ENCODE measurements around the gene SNAP47.

SNAP47 gene

DNA sequence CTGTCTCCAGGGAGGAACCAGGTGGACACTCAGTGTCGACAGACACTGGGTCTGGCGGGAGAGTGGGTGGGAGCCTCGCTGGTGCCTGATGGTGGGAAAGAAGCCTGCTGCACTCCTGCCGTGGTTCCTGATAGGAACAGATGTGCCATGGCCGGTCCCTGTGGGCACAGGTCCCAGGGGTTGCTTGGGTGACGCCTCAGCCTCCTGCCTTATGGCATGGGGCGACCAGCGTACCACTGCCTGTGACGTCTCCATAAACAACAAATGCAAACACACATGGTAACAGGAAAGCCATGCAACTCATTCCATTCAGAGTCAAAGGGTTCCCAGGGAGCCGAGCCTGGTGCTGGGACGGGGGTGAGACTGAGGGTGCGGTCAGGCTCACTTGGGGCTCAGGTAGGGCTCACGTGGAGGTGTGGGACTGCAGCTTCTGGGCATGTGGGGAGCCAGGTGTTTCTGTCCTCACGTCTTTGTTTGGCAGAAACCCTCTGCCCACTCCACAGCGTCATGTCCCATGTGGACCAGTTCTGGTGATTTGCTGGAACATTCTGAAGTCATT is 34.8 kb downstream of the SNAP47 start:
- DNase-seq, result no peak

DNA sequence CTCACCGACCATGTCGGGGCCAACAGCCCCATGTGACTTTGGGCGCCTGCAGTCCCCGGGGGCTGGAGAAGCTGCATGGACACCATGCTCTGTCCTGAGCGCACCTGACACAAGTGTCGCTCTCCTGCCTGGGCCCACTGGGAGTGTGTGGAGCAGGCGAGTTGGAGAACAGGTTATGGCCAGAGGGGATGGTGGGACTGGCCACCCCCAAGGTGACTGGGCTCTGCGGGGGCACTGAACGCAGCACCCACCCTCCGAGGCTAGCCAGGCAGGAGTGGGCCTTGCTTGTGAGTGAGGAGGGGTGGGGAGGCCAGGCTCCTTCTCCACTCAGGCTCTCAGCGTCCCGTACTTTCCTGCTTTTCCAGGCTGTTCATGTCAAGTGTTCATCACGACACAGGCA is 35.6 kb downstream of the SNAP47 start:
- DNase-seq, result no peak

DNA sequence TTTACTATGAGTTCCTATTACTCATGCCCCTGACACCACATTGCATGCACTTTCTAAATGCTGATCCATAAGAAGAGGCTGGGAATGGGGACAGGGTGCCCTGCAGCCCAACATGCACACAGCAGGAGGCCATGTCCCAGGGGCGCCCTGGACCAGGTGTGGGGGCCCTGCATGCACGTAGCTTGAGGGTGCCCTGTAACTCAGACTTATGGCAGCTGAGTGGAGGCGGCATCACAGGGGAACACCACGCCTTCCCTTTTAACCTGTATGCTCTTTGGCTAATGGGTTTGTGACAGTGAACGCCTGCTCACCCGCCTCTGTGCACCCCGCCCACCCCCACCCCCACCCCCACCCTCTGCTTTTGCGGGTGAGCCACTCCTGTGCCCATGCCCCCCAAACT is 36.1 kb downstream of the SNAP47 start:
- no peak for DNase-seq

DNA sequence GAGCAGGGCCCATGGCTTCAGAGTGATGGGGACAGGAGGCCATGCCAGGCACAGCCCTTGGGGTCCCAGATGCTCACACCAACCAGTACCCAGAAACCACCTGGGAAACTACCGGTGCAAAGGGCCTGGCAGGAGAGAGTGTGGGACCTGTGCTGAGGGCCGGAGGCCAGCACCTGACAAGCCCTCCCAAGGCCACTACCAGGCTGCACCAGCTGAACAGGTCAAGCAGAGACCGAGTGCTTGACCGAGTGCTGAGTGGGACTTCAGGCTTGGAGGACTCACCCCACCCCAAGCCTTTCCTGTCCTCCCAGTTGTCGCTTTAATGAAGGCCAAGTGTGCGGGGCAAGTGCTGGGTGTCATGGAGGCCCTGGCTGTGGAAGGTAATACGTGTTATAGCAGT is 36.5 kb downstream of the SNAP47 start:
- DNase-seq, result no peak

DNA sequence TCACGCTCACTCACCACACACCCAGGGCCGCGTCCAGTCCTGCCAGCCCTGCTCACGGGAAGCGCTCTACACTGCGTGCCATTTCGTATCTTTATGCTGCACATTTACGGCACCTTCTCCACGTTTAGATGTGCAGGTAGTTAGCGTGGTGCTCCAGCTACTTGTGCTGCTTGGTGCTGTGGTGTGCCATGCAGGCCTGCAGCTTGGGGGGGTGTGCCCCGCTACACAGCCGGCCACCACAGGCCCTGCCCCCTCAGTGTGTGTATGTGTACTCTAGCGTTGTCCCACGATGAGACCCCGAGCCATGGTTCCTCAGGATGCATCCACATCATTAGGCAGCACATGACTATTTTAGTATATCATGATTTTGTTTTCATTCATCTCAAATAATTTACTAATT is 38.3 kb downstream of the SNAP47 start:
- no peak for DNase-seq

DNA sequence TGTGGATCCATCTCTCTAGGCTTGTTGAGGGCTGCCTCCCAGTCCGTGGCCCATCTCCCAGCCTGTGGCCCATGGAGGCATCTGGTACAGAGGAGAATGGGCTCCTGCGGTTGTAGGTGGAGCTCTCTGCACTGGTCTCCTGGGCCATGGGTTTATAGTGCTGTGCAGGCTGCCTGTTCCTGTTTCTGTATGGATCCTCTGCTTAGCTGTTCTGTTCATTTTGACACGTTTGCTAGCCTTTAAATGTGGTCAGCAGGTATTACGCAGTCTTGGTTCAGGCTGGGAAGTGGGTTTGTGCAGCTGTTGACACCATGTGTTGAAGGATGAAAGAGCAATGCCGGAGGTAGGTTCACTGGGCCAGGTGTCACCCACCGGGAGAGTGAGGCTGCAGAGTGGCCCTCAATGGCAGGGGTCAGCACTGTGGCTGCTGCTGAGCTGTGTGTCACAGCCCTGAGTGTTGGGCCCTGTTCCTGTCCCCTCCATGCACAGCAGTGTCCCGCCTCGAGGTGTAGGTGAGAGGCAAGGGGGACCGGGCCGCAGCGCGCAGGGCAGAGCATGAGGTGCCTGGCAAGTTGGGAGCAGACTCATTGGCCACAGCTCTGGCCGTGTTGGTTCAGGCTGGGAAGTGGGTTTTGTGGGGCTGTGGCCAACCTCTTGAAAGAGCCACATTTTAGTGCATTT is 39.0 kb downstream of the SNAP47 start:
- no peak for DNase-seq

DNA sequence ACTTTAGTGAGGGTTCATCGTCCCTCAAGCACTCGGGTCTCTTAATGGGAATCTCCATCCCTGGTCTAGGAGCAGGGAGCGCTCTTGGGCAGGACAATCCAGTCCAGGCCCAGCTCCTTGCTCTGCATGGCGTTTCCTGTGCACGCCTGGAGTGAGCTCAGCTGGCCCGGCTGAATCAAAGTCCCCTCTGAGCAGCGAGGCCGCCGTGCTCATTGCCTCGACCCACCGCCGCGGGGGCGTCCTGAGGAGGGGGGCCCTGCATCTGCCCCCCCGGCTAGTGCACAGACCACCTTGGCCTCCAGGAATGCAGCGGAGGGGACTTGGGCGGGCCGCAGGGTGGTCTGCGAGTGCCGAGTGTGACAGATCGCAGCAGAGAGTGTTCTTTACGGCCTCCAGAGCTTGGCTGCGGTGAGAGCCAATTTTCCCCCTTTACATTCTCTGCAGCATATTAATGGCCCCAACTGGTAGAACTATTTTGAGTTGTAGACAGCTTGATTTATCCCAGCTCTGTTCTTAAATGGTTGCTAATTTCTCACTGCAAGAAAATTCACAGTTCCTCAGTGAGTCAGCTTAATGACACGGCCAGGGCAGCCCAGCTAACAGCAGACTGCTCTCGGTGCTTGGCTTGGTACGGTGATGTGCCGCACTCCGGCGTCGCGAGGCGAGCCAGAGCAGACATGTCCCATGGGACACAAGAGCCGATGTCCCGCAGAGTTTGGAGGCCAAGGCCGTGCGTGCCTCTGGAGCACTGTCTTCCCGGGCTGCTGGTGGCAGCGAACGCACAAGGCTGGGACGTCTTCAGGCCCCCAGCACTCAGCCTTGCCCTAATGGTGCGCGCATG is 39.8 kb downstream of the SNAP47 start:
- DNase-seq, result no peak

DNA sequence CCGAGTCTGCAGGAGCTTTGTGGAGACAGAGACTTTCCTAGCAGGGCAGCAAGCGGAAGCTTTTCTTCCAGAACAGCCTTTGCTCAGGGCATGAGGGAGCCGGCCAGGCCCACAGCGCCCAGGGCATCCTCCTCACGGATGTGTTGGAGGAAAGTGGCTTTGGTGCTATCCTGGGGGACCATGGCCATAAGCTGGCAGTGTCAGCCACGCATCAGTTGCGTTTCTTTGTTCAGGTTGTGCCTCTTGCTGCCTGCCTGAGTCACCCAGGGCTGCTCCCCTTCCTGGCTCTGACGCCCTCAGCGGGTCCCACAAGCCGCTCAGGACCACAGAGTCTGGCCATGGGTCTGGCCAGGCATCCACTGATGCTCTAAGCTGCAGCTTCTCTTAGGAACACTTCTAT is 40.6 kb downstream of the SNAP47 start:
- DNase-seq, result no peak

DNA sequence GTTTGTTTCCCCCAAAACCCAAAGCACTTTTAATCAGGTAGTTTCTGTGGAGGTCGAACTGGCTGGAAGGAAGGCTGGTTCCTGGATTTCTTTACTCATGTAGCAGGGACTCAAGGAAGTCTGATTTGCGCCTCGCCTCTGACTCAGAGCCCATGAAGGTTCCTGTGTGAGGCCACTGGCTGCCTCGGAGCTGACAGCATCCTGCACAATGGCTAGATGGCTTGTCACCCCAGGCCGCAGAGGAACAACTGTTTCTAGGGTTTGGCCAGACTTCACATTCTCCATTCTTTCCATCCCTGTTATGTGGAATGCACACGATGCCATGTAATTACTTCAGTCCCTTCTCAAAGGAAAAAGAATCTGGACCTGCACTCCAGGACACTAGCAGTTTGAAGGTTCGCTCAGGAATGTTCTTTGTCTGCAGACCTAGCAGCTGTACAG is 41.1 kb downstream of the SNAP47 start:
- DNase-seq, result no peak

DNA sequence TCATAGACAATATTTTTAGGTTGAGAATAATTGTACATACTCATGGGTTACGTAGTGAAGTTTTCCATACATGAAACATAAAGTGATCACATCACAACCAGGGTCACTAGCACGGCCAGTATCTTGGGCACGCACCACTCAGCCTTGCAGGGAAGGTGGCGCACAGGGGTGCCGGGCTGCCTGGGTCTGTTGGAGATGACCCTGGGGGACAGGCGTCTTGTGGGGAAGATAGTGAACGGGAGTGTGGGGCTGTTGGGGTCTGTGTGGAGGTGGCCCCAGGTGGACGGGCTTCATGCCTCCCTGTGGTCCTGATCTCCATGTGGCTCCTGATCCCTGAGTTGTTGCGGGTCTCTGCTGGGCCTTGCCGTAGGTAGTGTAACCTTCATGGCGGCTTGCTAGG is 41.9 kb downstream of the SNAP47 start:
- no peak for DNase-seq

DNA sequence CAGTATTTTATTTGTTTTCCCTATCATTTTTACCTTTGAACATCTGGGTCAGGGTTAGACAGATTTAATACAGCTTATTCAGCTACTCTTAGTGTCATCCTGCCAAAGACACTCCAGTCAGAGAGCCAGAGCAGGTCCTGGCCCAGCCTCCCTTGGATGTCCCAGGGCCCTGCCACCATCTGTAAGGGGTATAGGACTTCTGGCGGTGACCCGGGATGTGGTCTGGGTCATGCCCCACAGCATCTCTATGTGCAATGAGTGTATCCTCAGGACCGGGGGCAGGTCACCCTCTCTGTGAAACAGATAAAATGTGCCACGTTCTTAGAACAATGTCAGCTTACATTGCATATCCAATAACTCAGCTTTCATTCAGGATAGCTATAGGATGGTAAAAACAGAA is 42.4 kb downstream of the SNAP47 start:
- DNase-seq, result no peak

DNA sequence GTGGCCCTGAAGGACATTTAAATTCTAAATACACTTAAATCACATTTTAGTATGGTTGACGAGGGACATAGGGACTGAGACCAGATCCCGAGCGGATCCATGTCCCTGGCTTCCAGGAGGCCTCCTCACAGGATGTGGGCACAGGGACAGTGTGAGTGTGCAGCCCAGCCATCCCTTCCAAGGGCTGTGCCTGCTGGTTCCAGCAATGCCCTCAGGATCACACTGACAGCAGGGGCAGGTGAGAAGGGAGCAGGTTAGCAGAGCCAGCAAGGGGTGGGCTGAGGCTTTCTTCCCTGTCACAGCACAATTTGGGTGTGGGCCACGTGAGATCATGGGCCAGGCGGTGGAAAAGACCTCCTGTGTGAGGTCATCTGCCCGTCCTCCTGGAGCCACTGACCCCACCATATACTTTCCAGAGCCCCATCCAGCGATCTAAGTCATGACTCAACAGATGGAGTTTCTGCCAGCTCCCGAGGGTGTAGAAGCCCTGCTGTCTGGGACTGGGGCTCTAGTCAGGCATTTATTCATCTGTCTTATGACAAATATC is 43.2 kb downstream of the SNAP47 start:
- no peak for DNase-seq

DNA sequence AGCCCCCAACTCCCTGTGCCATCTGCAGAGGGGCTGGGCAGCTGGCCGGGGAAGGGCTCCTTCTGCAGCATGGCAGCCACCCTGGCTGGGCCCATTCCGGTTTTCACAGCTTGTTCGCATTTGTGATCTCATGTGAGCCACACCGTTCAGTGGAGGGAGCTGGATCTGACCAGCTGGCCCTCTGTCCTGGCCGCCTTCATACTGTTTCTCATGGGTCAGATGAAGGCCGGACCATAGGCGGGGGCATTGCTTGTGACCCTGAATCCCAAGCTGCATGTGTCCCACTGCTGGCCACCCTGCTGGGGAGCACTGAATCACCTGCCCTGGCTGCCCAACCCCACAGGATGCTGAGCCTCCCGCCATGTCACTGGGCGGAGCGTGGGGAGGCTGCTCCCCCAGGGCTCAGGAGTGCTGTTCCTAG is 43.8 kb downstream of the SNAP47 start:
- no peak for DNase-seq

DNA sequence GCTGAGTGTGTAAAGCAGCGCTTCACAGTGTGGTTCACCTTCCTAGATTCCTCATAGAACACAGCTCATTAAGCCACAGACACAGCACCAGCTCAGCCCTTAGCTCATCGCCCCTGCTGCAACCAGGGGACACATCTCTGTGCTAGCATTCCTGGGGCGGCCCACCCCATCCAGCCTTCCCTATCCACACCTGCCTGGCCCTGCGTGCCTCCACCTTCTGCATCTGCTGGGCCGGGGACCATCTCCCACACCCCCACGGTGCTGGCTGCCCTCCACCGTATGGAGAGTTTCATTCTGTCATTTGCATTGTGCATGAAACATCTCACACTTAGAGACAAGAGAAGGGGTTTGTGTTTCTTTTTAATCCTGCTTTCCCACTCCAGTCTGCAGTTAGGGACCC is 44.5 kb downstream of the SNAP47 start:
- no peak for DNase-seq

DNA sequence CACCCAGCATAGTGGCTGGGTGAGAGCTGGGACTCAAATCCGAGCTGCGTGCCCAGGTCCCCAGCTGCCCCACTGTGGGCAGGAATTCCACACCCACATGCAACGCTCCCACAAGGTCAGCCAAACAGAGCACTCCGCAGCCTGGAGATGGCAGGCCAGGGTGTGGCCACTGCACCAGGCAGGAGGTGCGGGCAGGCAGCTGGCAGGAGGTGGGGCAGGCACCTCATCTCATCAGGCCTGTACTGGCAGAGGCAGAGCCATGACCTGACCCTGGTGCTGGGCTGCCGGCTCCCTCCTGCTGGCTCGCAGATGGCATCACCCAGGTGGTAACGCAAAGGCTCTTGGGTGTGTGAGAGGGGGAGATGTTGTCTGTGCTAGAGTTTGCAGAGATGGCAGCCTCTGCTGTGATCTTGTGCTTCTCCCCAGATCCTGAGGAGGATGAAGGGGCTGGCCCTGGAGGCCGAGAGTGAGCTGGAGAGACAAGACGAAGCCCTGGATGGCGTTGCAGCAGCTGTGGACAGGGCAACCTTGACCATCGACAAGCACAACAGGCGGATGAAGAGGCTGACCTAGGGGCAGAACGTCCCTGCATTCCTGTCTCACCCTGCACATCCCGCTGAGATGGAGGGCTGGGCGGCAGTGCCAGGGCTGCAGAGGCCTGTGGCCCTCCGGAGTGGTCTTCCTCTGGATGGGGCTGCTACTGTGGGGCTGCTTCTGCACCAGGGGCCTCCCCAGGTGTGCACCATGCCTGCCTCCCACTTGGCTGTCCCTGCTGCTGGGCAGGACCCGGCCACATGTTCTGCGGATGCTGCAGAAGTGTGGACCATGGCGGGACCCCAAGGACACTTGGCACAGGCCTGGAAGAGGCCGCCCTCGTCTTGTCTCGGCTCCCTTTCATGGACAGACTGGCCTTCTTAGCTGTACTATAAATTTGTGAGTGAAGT is 45.1 kb downstream of the SNAP47 start:
- DNase-seq, result no peak

DNA sequence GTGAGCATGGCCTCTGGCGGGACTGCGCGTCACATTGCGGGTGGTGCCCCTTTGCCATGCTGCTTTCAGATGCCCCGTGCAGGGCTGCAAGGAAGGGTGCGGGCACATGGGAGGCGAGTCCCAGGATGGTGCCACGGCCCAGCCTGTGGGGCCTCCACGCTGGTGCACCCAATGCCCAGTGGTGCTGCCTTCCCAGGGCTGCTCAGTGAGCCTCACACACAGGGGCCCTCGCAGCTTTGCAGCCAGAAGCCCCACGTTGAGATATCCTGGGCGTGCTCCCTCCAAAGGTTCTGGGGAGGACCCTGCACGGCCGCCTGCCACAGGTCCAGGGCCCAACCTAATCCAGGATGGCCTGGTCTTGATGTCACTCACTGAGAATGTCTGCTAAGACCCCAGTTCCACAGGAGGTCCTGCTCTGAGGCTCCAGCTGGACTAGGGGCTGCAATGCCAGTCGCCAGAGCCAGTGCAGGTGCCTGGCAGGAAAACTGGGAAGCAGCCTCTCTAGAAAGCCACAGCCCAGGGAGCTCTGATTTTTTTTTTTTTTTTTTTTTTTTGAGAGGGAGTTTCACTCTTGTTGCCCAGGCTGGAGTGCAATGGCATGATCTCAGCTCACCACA is 46.2 kb downstream of the SNAP47 start:
- no peak for DNase-seq

DNA sequence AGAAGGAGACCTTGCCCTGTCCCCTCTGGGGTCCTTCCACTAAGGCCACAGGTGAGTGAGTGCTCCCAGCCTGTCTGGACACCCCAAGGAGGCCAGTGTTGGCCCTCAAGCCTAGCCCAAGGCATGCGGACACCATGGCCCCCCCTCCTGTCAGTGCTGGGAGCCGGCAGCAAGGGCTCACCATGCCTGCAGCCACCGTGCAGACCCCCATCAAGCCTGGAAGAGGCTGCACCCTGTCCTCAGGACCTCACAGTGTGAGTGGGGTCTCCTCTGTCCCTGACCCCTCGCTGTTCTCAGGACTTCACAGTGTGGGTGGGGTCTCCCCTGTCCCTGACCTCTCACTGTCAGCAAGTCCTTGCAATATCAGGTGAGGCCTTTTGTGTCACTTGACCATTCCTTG is 47.0 kb downstream of the SNAP47 start:
- no peak for DNase-seq

DNA sequence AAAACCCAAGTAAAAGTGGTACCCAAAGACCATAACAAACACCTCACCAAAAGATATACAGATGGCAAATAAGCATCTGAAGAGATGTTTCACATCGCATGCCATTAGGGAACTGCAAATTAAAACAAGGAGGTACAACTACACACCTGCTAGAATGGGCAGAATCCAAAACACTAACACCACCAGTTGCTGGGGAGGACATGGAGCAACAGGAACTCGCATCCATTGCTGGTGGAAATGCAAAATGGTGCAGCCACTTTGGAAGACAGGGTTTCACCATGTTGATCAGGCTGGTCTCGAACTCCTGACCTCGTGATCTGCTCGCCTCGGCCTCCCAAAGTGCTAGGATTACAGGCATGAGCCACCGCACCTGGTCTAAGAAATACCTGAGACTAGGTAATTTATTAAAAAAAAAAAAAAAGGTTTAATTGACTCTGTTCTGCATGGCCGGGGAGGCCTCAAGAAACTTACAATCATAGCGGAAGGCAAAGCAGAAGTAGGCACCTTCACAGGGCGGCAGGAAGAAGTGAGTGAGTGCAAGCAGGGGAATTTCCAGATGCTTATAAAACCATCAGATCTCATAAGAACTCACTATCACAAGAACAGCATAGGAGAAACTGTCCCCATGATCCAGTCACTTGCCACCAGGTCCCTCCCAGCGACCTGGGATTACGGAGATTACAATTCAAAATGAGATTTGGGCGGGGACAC is 50.0 kb downstream of the SNAP47 start:
- DNase-seq, result no peak

DNA sequence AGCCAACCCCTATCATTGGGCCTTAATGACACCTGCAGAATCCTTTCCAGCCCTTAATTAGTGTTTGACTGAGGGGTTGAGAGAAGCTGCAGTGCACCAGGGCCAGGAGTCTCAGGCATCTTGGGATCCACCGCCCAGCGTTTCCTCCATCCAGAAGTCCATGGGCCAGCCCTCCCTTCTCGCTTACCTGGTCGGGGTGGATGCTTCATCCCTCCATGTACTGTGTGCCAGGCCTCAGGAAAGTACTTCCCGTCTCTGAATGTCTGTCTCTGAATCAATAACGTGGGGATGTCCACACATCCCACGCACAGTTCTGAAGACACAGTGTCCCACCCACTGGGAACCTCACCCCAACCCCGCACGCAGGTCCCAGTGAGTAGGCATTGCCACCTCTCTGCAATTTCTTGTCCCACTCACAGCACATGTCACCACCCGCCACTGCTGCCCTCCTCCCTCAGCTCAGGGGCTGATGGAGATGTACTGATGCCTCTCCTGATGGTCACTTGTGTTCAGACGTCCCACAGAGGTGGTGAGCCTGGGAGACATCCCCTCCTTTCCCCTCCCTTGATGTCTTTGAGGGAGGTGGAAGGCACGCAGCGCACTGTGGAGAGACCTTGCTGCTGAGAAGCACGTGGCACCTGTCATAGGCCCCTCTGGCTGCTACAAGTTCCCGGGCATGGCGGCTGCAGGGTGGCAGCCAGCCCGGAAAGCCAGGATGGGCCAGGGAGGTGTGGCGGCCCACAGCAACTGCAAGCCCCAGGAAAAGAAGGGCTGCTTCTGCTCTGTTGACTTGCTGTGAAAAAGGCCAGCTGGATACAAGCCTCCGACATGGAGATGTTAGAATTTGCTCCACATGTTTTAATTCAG is 50.8 kb downstream of the SNAP47 start:
- DNase-seq, result no peak
